ENCODE data around the gene TSPAN18.

TSPAN18 gene

GRCh38 chr11:44914105-44914504 is 187.3 kb downstream of the TSPAN18 start:
- CTCF ChIA-PET: interaction anchor here (1.1 to 1.8 kb wide), 3 partner anchors 13 to 292 kb away, joined by 4 to 11 read pairs (median 5); no protein-coding TSS in a partner anchor
- H3K9me3 Mint-ChIP-seq: no peaks in the 10 kb centered on the region

DNA sequence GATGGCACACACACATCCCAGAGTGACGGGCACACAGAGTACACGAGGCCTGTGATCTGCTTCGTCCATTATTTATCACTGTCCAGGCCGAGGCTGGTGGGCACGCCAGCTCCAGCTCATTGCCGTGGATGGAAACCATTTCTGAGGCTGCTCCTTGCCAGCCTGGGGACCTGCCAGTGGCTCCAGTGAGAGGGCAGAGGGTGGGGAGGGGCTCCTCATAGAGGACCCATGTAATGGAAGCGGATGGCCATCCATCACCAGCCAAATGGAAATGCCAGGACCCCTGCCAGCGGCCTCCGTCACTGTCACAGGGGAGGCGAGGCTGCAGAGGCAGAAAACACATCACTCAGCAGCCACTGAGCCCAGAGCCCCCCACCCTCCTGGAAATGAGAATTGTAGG is 188.2 kb downstream of the TSPAN18 start:
- H3K4me3 Mint-ChIP-seq: no peak overlapping the region

More at GRCh38 chr11:44914105-44914504, 187.3 kb downstream of the TSPAN18 start:
- Mint-ChIP-seq H3K27ac (no peak overlapping the region), H3K27me3 (no peaks in the 10 kb centered on the region), H3K4me3 (no peak overlapping the region), H3K4me1 (peaks cover 3% of the 10 kb centered on the region), H3K36me3 (peaks cover 6% of the 10 kb centered on the region)
- DNase-seq: no peak

GRCh38 chr11:44915621-44916020 is 188.9 kb downstream of the TSPAN18 start:
- Mint-ChIP-seq H3K36me3 (peaks cover 7% of the 10 kb centered on the region), H3K27me3 (no peaks in the 10 kb centered on the region), H3K27ac (peak overlapping the region; percentile 19), H3K4me3 (no peak overlapping the region), H3K9me3 (no peaks in the 10 kb centered on the region), H3K4me1 (peaks cover 3% of the 10 kb centered on the region)
- CTCF ChIA-PET: interaction anchor here (0.6 to 1.8 kb wide), 3 partner anchors 11 to 279 kb away, joined by 3 to 11 read pairs (median 7); no protein-coding TSS in a partner anchor
- DNase-seq: no peak

More for the DNA sequence above, 188.2 kb downstream of the TSPAN18 start:
- DNase-seq: no peak
- no peak overlapping the region for H3K27ac Mint-ChIP-seq
- peaks cover 3% of the 10 kb centered on the region for H3K4me1 Mint-ChIP-seq
- H3K27me3 Mint-ChIP-seq: no peaks in the 10 kb centered on the region
- H3K9me3 Mint-ChIP-seq: no peaks in the 10 kb centered on the region
- CTCF ChIA-PET: interaction anchor here (0.6 to 1.8 kb wide), 4 partner anchors 12 to 293 kb away, joined by 4 to 11 read pairs (median 6); no protein-coding TSS in a partner anchor
- H3K36me3 Mint-ChIP-seq: peaks cover 9% of the 10 kb centered on the region

DNA sequence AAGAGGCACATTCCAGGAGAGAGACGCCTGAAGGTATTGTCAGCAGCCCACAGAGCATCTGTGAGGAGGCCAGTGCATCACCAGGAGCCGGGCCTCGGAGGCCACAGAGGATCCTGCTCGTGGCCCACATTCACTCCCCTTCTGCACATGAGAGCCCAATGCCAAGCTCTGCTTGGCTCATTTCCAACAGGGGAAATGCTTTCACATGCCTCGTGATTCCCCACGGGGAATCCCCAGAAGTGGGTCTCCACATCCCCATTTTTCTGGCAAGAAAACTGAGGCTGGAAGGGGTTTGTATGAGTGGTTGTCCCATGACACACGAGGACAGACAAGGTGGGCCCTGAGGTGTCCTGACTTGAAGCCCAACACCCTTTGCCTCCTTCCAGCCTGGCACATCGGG is 189.6 kb downstream of the TSPAN18 start:
- Mint-ChIP-seq H3K4me1 (no peaks in the 10 kb centered on the region), H3K27me3 (no peaks in the 10 kb centered on the region), H3K4me3 (no peak overlapping the region), H3K9me3 (no peaks in the 10 kb centered on the region), H3K27ac (no peak overlapping the region), H3K36me3 (peaks cover 5% of the 10 kb centered on the region)
- no peak for DNase-seq
- CTCF ChIA-PET: interaction anchor here (1.0 to 1.2 kb wide), 2 partner anchors 10 to 187 kb away, joined by 3 to 7 read pairs; no protein-coding TSS in a partner anchor

GRCh38 chr11:44916801-44917385 is 190.1 kb downstream of the TSPAN18 start:
- Mint-ChIP-seq H3K27ac (no peak overlapping the region), H3K36me3 (peaks cover 5% of the 10 kb centered on the region), H3K4me3 (no peak overlapping the region), H3K27me3 (no peaks in the 10 kb centered on the region), H3K9me3 (no peaks in the 10 kb centered on the region), H3K4me1 (no peaks in the 10 kb centered on the region)
- CTCF ChIA-PET: interaction anchor here (1.0 to 1.2 kb wide), 2 partner anchors 10 to 187 kb away, joined by 3 to 7 read pairs; no protein-coding TSS in a partner anchor
- DNase-seq: no peak

- H3K27ac Mint-ChIP-seq: peak overlapping the region; percentile 47
- peaks cover 5% of the 10 kb centered on the region for H3K36me3 Mint-ChIP-seq
- no peaks in the 10 kb centered on the region for H3K9me3 Mint-ChIP-seq
- CTCF ChIA-PET: interaction anchor here (1.4 kb wide), 2 partner anchors 9 to 19 kb away, joined by 3 to 5 read pairs; no protein-coding TSS in a partner anchor
- no peak overlapping the region for H3K4me3 Mint-ChIP-seq
- H3K4me1 Mint-ChIP-seq: no peaks in the 10 kb centered on the region
- H3K27me3 Mint-ChIP-seq: no peaks in the 10 kb centered on the region
- DNase-seq: no peak
Measured at GRCh38 chr11:44917741-44918140, 191.0 kb downstream of the TSPAN18 start.

DNA sequence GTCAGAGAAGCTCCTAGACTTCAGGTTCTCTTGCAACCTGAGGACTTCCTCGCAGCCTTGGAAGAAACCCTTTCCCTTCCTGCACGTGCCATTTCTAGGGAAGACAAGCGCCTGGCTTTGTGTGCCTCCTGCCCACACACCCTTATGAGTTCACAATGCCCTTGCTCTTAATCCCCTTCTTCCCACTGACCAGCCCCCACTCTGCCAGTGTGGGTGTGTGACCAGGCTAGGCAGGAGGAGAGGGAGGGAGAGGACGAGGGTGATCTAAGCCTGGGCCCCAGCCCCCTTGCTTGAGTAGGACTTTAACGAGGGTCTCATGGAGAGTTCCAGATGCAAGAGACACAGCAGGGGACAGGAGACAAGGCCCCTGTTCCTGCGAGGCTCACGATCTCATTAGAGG is 193.7 kb downstream of the TSPAN18 start:
- H3K4me3 Mint-ChIP-seq: no peak overlapping the region
- CTCF ChIA-PET: no interaction called here
- no peaks in the 10 kb centered on the region for H3K4me1 Mint-ChIP-seq
- no peaks in the 10 kb centered on the region for H3K27me3 Mint-ChIP-seq
- H3K27ac Mint-ChIP-seq: no peak overlapping the region
- no peaks in the 10 kb centered on the region for H3K9me3 Mint-ChIP-seq
- DNase-seq: no peak
- peaks cover 5% of the 10 kb centered on the region for H3K36me3 Mint-ChIP-seq

- no peak for DNase-seq
- Mint-ChIP-seq H3K36me3 (peaks cover 5% of the 10 kb centered on the region), H3K9me3 (no peaks in the 10 kb centered on the region), H3K27ac (no peak overlapping the region), H3K27me3 (no peaks in the 10 kb centered on the region), H3K4me3 (no peak overlapping the region), H3K4me1 (no peaks in the 10 kb centered on the region)
- CTCF ChIA-PET: interaction anchor here (1.3 kb wide), 1 partner anchor 182 kb away, joined by 4 read pairs; no protein-coding TSS in a partner anchor
Measured at GRCh38 chr11:44923115-44923514, 196.4 kb downstream of the TSPAN18 start.

DNA sequence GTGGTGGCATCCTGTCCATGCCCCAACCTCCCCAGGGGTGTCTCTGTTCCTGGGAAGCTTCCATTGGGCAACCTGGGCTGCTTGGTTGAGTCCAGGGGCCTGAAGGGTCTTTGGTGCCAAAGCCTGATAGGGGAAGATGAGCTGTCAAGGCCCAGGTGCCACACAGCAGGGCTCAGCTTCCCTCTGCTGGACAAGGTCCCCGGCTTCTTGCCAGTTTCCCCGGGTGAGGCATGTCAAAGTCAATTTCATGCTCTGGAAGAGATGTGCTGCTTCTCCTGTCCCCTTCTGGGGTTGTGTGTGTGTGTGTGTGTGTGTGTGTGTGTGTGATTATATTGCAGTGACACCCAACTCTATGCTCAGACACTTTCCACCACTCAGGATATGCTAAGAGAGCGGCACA is 197.0 kb downstream of the TSPAN18 start:
- peaks cover 4% of the 10 kb centered on the region for H3K36me3 Mint-ChIP-seq
- H3K27me3 Mint-ChIP-seq: no peaks in the 10 kb centered on the region

GRCh38 chr11:44926036-44926435 is 199.3 kb downstream of the TSPAN18 start:
- Mint-ChIP-seq H3K4me1 (no peaks in the 10 kb centered on the region), H3K4me3 (no peak overlapping the region), H3K27ac (no peak overlapping the region), H3K27me3 (no peaks in the 10 kb centered on the region), H3K9me3 (no peaks in the 10 kb centered on the region), H3K36me3 (peaks cover 6% of the 10 kb centered on the region)
- CTCF ChIA-PET: interaction anchor here (1.1 to 8.3 kb wide), 10 partner anchors 10 to 309 kb away, joined by 3 to 272 read pairs (median 10); no protein-coding TSS in a partner anchor
- no peak for DNase-seq

More for the DNA sequence above, 197.0 kb downstream of the TSPAN18 start:
- H3K27ac Mint-ChIP-seq: no peak overlapping the region
- H3K4me1 Mint-ChIP-seq: no peaks in the 10 kb centered on the region
- H3K9me3 Mint-ChIP-seq: no peaks in the 10 kb centered on the region
- H3K4me3 Mint-ChIP-seq: no peak overlapping the region
- no peak for DNase-seq
- CTCF ChIA-PET: interaction anchor here (1.3 kb wide), 1 partner anchor 181 kb away, joined by 4 read pairs; no protein-coding TSS in a partner anchor

DNA sequence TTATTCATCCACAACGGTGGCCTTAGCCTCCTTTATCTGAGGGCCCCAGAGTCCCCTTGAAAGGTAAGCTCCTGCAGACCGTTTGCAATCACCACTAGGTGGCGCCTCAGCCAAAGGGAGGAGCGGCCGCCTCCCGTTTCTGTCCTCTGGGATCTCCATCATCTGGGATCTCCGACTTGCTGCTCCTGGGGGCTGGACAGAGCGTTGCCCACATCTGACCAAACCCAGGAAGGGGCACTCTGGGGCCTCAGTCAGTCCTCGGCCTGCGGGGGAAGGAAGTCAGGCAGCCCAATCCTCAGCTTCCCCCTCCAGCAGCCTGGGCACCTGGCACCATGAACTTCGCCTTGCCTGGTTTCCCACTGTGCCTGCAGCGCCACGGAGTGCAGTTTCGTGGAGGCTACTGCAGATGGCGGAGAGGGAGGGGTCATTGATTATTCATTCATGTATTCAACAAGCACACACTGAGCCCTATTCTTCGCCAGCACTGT is 200.5 kb downstream of the TSPAN18 start:
- CTCF ChIA-PET: interaction anchor here (0.6 to 8.3 kb wide), 38 partner anchors 9 to 412 kb away, joined by 3 to 272 read pairs (median 4); no protein-coding TSS in a partner anchor
- Mint-ChIP-seq H3K9me3 (no peaks in the 10 kb centered on the region), H3K27me3 (no peaks in the 10 kb centered on the region), H3K27ac (no peak overlapping the region), H3K36me3 (peaks cover 6% of the 10 kb centered on the region), H3K4me3 (no peak overlapping the region), H3K4me1 (no peaks in the 10 kb centered on the region)
- peak; percentile 68 for DNase-seq

DNA sequence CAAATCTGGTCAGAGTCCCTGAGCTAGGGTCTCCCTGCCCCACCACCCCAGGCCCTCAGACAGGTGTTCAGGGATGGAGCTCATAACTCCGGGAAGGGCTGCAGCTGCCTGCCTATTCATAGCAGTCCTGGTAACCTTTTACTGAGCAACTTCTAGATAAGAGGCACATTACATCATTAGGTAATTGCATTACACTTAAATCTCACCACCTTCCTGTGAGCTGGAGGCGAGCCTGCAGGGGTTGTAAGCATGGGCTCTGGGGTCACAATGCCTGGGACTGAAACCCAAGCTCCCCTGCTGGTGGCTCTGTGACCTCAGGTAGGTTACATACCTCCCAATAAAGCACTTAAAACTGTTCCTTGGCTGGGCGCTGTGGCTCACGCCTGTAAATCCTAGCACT is 201.4 kb downstream of the TSPAN18 start:
- Mint-ChIP-seq H3K9me3 (no peaks in the 10 kb centered on the region), H3K36me3 (peaks cover 6% of the 10 kb centered on the region), H3K4me3 (no peak overlapping the region), H3K4me1 (no peaks in the 10 kb centered on the region), H3K27ac (no peak overlapping the region), H3K27me3 (no peaks in the 10 kb centered on the region)
- no peak for DNase-seq
- CTCF ChIA-PET: interaction anchor here (0.5 to 8.3 kb wide), 19 partner anchors 8 to 316 kb away, joined by 3 to 272 read pairs (median 4); no protein-coding TSS in a partner anchor

GRCh38 chr11:44928816-44929215 is 202.1 kb downstream of the TSPAN18 start:
- Mint-ChIP-seq H3K4me3 (no peak overlapping the region), H3K36me3 (peaks cover 6% of the 10 kb centered on the region), H3K27ac (no peak overlapping the region), H3K9me3 (no peaks in the 10 kb centered on the region), H3K4me1 (no peaks in the 10 kb centered on the region), H3K27me3 (no peaks in the 10 kb centered on the region)
- CTCF ChIA-PET: interaction anchor here (0.6 to 8.3 kb wide), 17 partner anchors 7 to 372 kb away, joined by 3 to 272 read pairs (median 6); no protein-coding TSS in a partner anchor
- DNase-seq: no peak

GRCh38 chr11:44930588-44931302 is 204.0 kb downstream of the TSPAN18 start:
- Mint-ChIP-seq H3K4me1 (no peaks in the 10 kb centered on the region), H3K27me3 (no peaks in the 10 kb centered on the region), H3K36me3 (peaks cover 6% of the 10 kb centered on the region), H3K4me3 (no peak overlapping the region), H3K27ac (no peak overlapping the region), H3K9me3 (no peaks in the 10 kb centered on the region)
- CTCF ChIA-PET: interaction anchor here (0.8 to 8.3 kb wide), 3 partner anchors 10 to 176 kb away, joined by 4 to 272 read pairs (median 5); no protein-coding TSS in a partner anchor
- DNase-seq: no peak
